CD4-positive, alpha-beta T cell (primary cell): ENCODE measurements around the gene KLF13. TPM values are rescaled to one million over a fixed set of nuclear protein-coding genes. Genes with fewer than 3 reads are reported as not detected.
A peak's percentile ranks its signal among the peaks of the same experiment; 100 is the strongest.

Experiments used
- ATAC-seq: fragments of 200-7000 bp; cut with Tn5 transposase; one replicate; pipeline ENCODE4 v1.10.0; 2022; ENCODE audit warnings: mild to moderate bottlenecking; ENCODE audit not compliant: poor library complexity
- CTCF ChIA-PET: fragments of 350-600 bp; sonication (Branson Sonifier 250); formaldehyde crosslinking; loops from one replicate; lab custom pipeline; 2021; ENCODE audit warnings: antibody characterized with exemption, inconsistent platforms; lab: Charles Lee
- POLR2A ChIA-PET: fragments of 350-600 bp; sonication (Branson Sonifier 250); formaldehyde crosslinking; loops from one replicate; lab custom pipeline; 2021; ENCODE audit warnings: antibody characterized with exemption, inconsistent platforms; lab: Charles Lee
- DNase-seq, 14 experiments: peaks; one replicate each; pipeline ENCODE4 v3.0.0-alpha.2; 2013 to 2020; ENCODE audit warnings: mixed read lengths in 2 of 14
- H3K27ac ChIP-seq, 2 donors: one replicate each; pipeline versions ENCODE4 v1.5.1 to v1.7.0; 2013; ENCODE audit warnings: low read length in 2 of 2, low read depth in 1 of 2, mild to moderate bottlenecking in 1 of 2
- H3K27me3 ChIP-seq, 2 experiments: 1 replicate in 1 of 2; 2 replicates in 1 of 2; pipeline versions ENCODE4 v1.6.1 to v1.7.0; 2013; ENCODE audit warnings: low read length in 2 of 2, control low read depth in 1 of 2, mild to moderate bottlenecking in 1 of 2, moderate library complexity in 1 of 2; ENCODE audit not compliant: insufficient read depth in 2 of 2, control insufficient read depth in 1 of 2
- H3K36me3 ChIP-seq: one replicate; pipeline ENCODE4 v1.6.1; 2013; ENCODE audit warnings: low read length, control low read depth; ENCODE audit not compliant: insufficient read depth
- H3K4me1 ChIP-seq: one replicate; pipeline ENCODE4 v1.6.1; 2013; ENCODE audit warnings: low read length, control low read depth; ENCODE audit not compliant: insufficient read depth
- H3K4me3 ChIP-seq: one replicate; pipeline ENCODE4 v1.5.1; 2013; ENCODE audit warnings: mild to moderate bottlenecking, low read length, moderate library complexity
- H3K9me3 ChIP-seq, 2 experiments: 1 replicate in 1 of 2; 2 replicates in 1 of 2; pipeline versions ENCODE4 v1.6.1 to v1.7.0; 2013; ENCODE audit warnings: low read length in 2 of 2, mild to moderate bottlenecking in 2 of 2, control low read depth in 1 of 2, moderate library complexity in 1 of 2; ENCODE audit not compliant: control insufficient read depth in 1 of 2, insufficient read depth in 1 of 2
- H3K27ac Mint-ChIP-seq: one replicate; pipeline ENCODE4 v1.8.0; 2020; ENCODE audit warnings: mixed read lengths
- H3K27me3 Mint-ChIP-seq: one replicate; pipeline ENCODE4 v1.8.0; 2021; ENCODE audit warnings: mixed read lengths
- H3K36me3 Mint-ChIP-seq: one replicate; pipeline ENCODE4 v1.8.0; 2021; ENCODE audit warnings: low read depth, mixed read lengths
- H3K4me1 Mint-ChIP-seq: one replicate; pipeline ENCODE4 v1.8.0; 2021; ENCODE audit warnings: low read depth, mixed read lengths
- H3K4me3 Mint-ChIP-seq: one replicate; pipeline ENCODE4 v1.8.0; 2020; ENCODE audit warnings: mild to moderate bottlenecking, mixed read lengths
- H3K9me3 Mint-ChIP-seq: one replicate; pipeline ENCODE4 v1.8.0; 2020; ENCODE audit warnings: mixed read lengths
- CTCF ChIP-seq: fragments of 200-600 bp; IDR thresholded peaks from one replicate; pipeline ENCODE4 v1.8.0; 2022; ENCODE audit warnings: antibody characterized with exemption, mild to moderate bottlenecking
- intact Hi-C, 2 experiments: fragments of 100-400 bp; cut with DNase I in 1 of 2; cut with micrococcal nuclease in 1 of 2; formaldehyde crosslinking; loops; one replicate each; pipeline versions ENCODE4 v1.15.1 to v1.9.0; 2023 to 2025; cut with DNase I, micrococcal nuclease
- total RNA-seq, 174 experiments: library from RNA in 2 of 174; stranded (reverse) in 2 of 174; gene quantifications; one replicate each; pipeline ENCODE4 v1.2.3 and lab custom pipeline; 2021 to 2026

The KLF13 gene
- total RNA-seq, 2 experiments from 2014 or later: 284 to 308 TPM

- H3K4me3 ChIP-seq: no peak overlapping the region
Measured at GRCh38 chr15:31347981-31348803, 21.6 kb downstream of the KLF13 start.

GRCh38 chr15:31349233-31350141 is 22.9 kb downstream of the KLF13 start:
- DNase-seq (no peak), ATAC-seq (no peak)
- Mint-ChIP-seq H3K4me1 (peaks cover 97% of the 10 kb centered on the region), H3K27me3 (no peaks in the 10 kb centered on the region), H3K36me3 (peaks cover 59% of the 10 kb centered on the region), H3K9me3 (no peaks in the 10 kb centered on the region), H3K4me3 (peak overlapping the region; percentile 70), H3K27ac (peak overlapping the region; percentile 90)
- Histone ChIP-seq H3K9me3 (no peaks in the 10 kb centered on the region), H3K4me1 (peaks cover 100% of the 10 kb centered on the region), H3K27me3 (no peaks in the 10 kb centered on the region), H3K27ac (peak overlapping the region; percentile 81 to 86), H3K36me3 (peaks cover 37% of the 10 kb centered on the region), H3K4me3 (no peak overlapping the region)
- intact Hi-C loops: loop anchor here in 1 of 2 experiments (5.0 kb wide), 2 partner anchors 47 to 138 kb away; no protein-coding TSS in a partner anchor
- CTCF ChIA-PET: interaction anchor here (1.7 kb wide), 1 partner anchor 9 kb away, joined by 5 read pairs; no protein-coding TSS in a partner anchor
- POLR2A ChIA-PET: interaction anchor here (0.6 to 25.4 kb wide), 5 partner anchors 12 to 134 kb away, joined by 3 to 566 read pairs (median 4); partner anchors contain the start of gene KLF13
- no peak for TF ChIP-seq CTCF

More at GRCh38 chr15:31347981-31348803, 21.6 kb downstream of the KLF13 start:
- no peak for ATAC-seq
- H3K27ac Mint-ChIP-seq: peak overlapping the region; percentile 90
- Histone ChIP-seq H3K9me3 (no peaks in the 10 kb centered on the region), H3K27me3 (no peaks in the 10 kb centered on the region), H3K4me1 (peaks cover 100% of the 10 kb centered on the region), H3K36me3 (peaks cover 31% of the 10 kb centered on the region), H3K27ac (peak overlapping the region; percentile 81 to 86)
- H3K9me3 Mint-ChIP-seq: no peaks in the 10 kb centered on the region
- H3K4me1 Mint-ChIP-seq: peaks cover 100% of the 10 kb centered on the region
- CTCF ChIA-PET: interaction anchor here (1.1 to 1.7 kb wide), 3 partner anchors 10 to 18 kb away, joined by 3 to 5 read pairs (median 4); no protein-coding TSS in a partner anchor
- peak overlapping the region; percentile 90 for H3K4me3 Mint-ChIP-seq
- H3K36me3 Mint-ChIP-seq: peaks cover 54% of the 10 kb centered on the region
- DNase-seq: no peak
- no peak for TF ChIP-seq CTCF
- no peaks in the 10 kb centered on the region for H3K27me3 Mint-ChIP-seq
- intact Hi-C loops: loop anchor here (2.0 to 5.0 kb wide), 4 partner anchors 13 to 139 kb away; no protein-coding TSS in a partner anchor
- POLR2A ChIA-PET: interaction anchor here (0.7 to 25.4 kb wide), 9 partner anchors 9 to 134 kb away, joined by 3 to 566 read pairs (median 5); partner anchors contain the start of gene KLF13

- peaks cover 71% of the 10 kb centered on the region for H3K36me3 Mint-ChIP-seq
- Histone ChIP-seq H3K4me1 (peaks cover 100% of the 10 kb centered on the region), H3K4me3 (no peak overlapping the region), H3K36me3 (peaks cover 44% of the 10 kb centered on the region), H3K27me3 (no peaks in the 10 kb centered on the region), H3K9me3 (no peaks in the 10 kb centered on the region), H3K27ac (peak overlapping the region; percentile 46 to 81)
- ATAC-seq (no peak), DNase-seq (no peak)
- intact Hi-C loops: loop anchor here in 1 of 2 experiments (5.0 kb wide), 1 partner anchor 48 kb away; no protein-coding TSS in a partner anchor
- peak overlapping the region; percentile 90 for H3K27ac Mint-ChIP-seq
- peak overlapping the region; percentile 85 for H3K4me3 Mint-ChIP-seq
- ChIA-PET CTCF (interaction anchor here (1.4 to 1.6 kb wide), 2 partner anchors 85 to 138 kb away, joined by 3 to 4 read pairs; no protein-coding TSS in a partner anchor), POLR2A (interaction anchor here (1.5 to 25.4 kb wide), 3 partner anchors 10 to 84 kb away, joined by 4 to 566 read pairs (median 275); partner anchors contain the start of gene KLF13)
- no peaks in the 10 kb centered on the region for H3K9me3 Mint-ChIP-seq
- no peaks in the 10 kb centered on the region for H3K27me3 Mint-ChIP-seq
- no peak for TF ChIP-seq CTCF
- H3K4me1 Mint-ChIP-seq: peaks cover 97% of the 10 kb centered on the region
Measured at GRCh38 chr15:31350771-31351170, 24.1 kb downstream of the KLF13 start.
